Esophagus (tissue), 2 donors: ENCODE results near the gene GPD1L. TPM values are rescaled to one million over a fixed set of nuclear protein-coding genes. Genes with fewer than 3 reads are reported as not detected.

Experiments
- H3K27ac ChIP-seq, 2 donors: one replicate each; pipeline ENCODE4 v1.5.1; 2013; ENCODE audit warnings: low read depth in 2 of 2, mild to moderate bottlenecking in 2 of 2, inconsistent platforms in 1 of 2, low read length in 1 of 2, moderate library complexity in 1 of 2
- H3K27me3 ChIP-seq, 2 donors: one replicate each; pipeline ENCODE4 v1.6.1; 2013; ENCODE audit warnings: low read length in 2 of 2, control low read depth in 1 of 2, mild to moderate bottlenecking in 1 of 2; ENCODE audit not compliant: insufficient read depth in 2 of 2, control insufficient read depth in 1 of 2
- H3K36me3 ChIP-seq, 2 donors: one replicate each; pipeline ENCODE4 v1.6.1; 2013; ENCODE audit warnings: low read length in 1 of 2; ENCODE audit not compliant: control insufficient read depth in 2 of 2, insufficient read depth in 2 of 2
- H3K4me1 ChIP-seq, 2 donors: one replicate each; pipeline ENCODE4 v1.6.1; 2013; ENCODE audit warnings: low read length in 1 of 2; ENCODE audit not compliant: control insufficient read depth in 2 of 2, insufficient read depth in 2 of 2
- H3K4me3 ChIP-seq, 2 donors: one replicate each; pipeline ENCODE4 v1.5.1; 2013; ENCODE audit warnings: low read length in 2 of 2, mild to moderate bottlenecking in 2 of 2, low read depth in 1 of 2, moderate library complexity in 1 of 2
- H3K9me3 ChIP-seq, 2 donors: one replicate each; pipeline ENCODE4 v1.6.1; 2013; ENCODE audit warnings: mild to moderate bottlenecking in 2 of 2, low read depth in 1 of 2, low read length in 1 of 2, moderate library complexity in 1 of 2; ENCODE audit not compliant: control insufficient read depth in 2 of 2, insufficient read depth in 1 of 2
- WGBS, 2 donors: extraction: QIAGEN DNeasy Blood & Tissue Kit; methylation state at CpG; one replicate each; pipeline ENCODE4 v1.1.7; 2013; 5-methylcytosine and 5-hydroxymethylcytosine counted together
- polyA plus RNA-seq, 2 donors: library from polyadenylated mRNA; stranded (reverse); fragments of 200-250 nt; gene quantifications; one replicate each; pipeline ENCODE4 v1.2.3, GENCODE V29; 2013
- donor health status: healthy with polysubstance abuse.
- donor health status: Bipolar disorder and iron deficiency.

GPD1L gene
- polyA plus RNA-seq, 2 donors, result 21.5 to 22.4 TPM

DNA sequence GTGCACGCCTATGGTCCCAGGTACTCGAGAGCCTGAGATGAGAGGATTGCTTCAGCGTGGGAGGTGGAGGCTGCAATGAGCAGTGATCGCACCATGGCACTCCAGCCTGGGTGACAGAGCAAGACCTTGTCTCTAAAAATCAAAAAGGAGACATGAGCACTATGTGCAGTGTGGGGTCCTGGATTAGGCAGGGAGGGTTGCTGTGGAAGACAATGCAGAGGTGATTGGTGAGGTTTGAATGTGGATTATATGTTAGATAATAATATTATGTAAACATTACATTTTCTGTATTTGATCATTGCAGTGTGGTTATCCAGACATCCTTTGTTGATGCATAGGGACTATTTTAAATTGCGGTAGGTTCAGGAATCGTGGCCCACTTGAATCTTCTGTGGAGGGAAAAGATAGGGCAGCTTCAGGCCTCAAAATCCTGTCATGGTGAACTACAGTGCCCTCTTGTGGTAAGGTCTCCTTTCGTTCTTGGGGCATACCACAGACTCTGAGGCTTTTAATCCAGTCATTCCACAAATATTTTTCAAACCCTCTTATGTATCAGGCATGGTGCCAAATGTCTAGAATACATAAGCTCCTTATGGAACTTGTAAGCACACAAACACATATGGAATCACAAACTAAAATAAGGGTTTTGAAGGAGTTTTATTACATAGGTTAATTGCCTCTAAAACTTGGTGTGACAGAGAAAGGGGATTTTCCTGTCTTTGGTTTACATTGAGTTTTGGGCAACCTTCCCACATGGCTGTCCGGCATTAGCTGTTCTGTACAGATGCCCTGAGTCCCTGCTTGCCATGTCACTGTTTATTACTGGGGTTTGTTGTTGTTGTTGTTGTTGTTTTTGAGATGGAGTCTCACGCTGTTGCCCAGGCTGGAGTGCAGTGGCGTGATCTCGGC is 37.7 kb downstream of the GPD1L start:
- 59 to 62% methylated on average over 11 of the region's 11 CpGs for WGBS, 2 donors
- no peaks in the 10 kb centered on the region for H3K9me3 ChIP-seq
- H3K4me1 ChIP-seq, result peaks cover 0 to 2% of the 10 kb centered on the region in 2 donors
- no peak overlapping the region for H3K4me3 ChIP-seq
- no peaks in the 10 kb centered on the region for H3K27me3 ChIP-seq
- H3K36me3 ChIP-seq, result peaks cover 0 to 17% of the 10 kb centered on the region in 2 donors
- no peak overlapping the region for H3K27ac ChIP-seq

DNA sequence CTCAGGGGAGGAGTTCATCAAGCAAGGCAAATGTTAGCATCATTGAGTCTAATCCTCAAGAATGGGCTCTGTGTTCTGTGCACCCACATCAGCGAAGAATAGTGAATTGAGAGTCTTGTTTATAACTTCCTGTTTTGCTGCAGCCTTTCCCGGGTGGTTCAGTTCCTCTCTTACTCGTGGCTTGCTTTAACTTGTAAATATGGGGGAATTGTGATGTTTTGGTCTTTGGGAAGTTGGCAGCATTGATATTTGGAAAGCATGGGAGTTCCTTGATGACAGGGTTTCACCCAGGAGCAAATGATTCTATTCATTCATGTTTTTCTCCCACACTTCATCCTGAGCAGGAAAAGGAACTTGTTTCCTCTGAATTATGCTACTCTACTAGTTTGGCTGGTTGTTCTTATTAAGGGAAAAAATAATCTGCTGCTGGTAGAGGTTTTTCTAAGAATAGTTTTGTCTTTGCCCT is 40.4 kb downstream of the GPD1L start:
- H3K27me3 ChIP-seq, result no peaks in the 10 kb centered on the region
- H3K27ac ChIP-seq, result no peak overlapping the region
- H3K9me3 ChIP-seq, result no peaks in the 10 kb centered on the region
- peaks cover 0 to 2% of the 10 kb centered on the region in 2 donors for H3K4me1 ChIP-seq
- H3K4me3 ChIP-seq, result no peak overlapping the region
- WGBS, 2 donors, result 38 to 40% methylated on average over 3 of the region's 3 CpGs
- H3K36me3 ChIP-seq, result peaks cover 0 to 25% of the 10 kb centered on the region in 2 donors

DNA sequence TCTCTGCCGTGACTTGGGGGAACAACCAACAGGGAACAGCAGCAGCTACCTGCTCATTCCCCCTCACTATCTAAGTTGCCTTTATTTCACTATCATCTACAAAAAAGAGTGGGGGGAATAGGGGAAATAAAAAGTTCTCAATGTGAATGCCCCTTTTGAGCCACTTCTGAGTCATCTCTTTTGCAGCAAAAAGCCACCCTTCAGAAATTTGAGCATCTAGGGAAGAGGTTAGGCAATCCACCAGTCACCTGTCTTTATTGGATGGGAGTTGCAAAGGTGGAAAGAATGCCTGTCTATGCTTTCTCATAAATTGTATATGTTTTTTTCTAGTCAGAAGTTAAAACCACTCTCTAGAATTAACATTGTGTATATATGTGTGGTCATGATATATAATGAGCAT is 41.1 kb downstream of the GPD1L start:
- Histone ChIP-seq H3K4me1 (peaks cover 0 to 2% of the 10 kb centered on the region in 2 donors), H3K27ac (no peak overlapping the region), H3K9me3 (no peaks in the 10 kb centered on the region), H3K4me3 (no peak overlapping the region), H3K27me3 (no peaks in the 10 kb centered on the region), H3K36me3 (peaks cover 0 to 25% of the 10 kb centered on the region in 2 donors)
- WGBS, 2 donors, result 83 to 87% methylated on average over 1 of the region's 1 CpG

DNA sequence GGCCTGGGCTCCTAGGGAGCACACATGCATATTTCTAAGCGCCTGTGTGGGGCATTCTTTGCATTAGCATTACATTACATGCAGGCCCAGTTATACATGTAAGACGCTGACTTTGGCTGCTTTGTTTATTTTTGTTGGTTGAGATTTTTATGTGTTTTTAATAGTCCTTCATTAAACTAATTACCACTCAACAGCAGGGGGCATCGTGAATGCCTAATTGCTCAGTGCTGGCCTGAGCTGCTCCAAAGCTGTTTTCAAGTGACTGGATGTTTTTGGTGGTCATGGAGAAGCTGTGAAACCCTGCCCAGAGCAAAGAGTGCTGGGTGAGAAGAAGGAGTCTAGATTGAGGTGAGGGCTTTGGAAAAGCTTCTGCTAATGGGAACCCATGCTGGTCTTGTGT is 41.5 kb downstream of the GPD1L start:
- Histone ChIP-seq H3K27me3 (no peaks in the 10 kb centered on the region), H3K9me3 (no peaks in the 10 kb centered on the region), H3K27ac (no peak overlapping the region), H3K4me1 (peaks cover 0 to 2% of the 10 kb centered on the region in 2 donors), H3K36me3 (peaks cover 0 to 25% of the 10 kb centered on the region in 2 donors), H3K4me3 (no peak overlapping the region)
- WGBS, 2 donors, result 78 to 83% methylated on average over 3 of the region's 3 CpGs

DNA sequence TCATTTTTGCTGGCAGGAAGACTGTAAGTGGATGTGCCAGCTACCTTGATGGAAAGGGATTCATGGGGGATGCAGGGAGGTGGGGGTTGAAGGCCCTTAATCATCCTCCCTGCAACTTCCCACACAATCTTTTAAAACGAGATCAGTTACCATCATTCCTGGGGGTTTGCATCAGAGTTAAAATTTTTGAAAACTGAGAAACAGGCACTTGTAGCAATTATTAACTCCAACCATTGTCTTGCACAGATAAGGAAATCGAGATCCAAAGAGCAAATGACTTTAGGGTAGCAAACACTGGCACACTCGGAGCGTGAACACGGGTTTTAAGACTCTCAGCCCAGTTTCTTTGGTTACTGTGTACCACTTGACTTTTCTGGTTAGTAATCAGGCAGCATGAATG is 41.9 kb downstream of the GPD1L start:
- no peaks in the 10 kb centered on the region for H3K27me3 ChIP-seq
- H3K9me3 ChIP-seq, result no peaks in the 10 kb centered on the region
- H3K4me1 ChIP-seq, result peaks cover 0 to 2% of the 10 kb centered on the region in 2 donors
- WGBS, 2 donors, result 80 to 92% methylated on average over 5 of the region's 5 CpGs
- no peak overlapping the region for H3K4me3 ChIP-seq
- H3K36me3 ChIP-seq, result peaks cover 0 to 25% of the 10 kb centered on the region in 2 donors
- no peak overlapping the region for H3K27ac ChIP-seq

DNA sequence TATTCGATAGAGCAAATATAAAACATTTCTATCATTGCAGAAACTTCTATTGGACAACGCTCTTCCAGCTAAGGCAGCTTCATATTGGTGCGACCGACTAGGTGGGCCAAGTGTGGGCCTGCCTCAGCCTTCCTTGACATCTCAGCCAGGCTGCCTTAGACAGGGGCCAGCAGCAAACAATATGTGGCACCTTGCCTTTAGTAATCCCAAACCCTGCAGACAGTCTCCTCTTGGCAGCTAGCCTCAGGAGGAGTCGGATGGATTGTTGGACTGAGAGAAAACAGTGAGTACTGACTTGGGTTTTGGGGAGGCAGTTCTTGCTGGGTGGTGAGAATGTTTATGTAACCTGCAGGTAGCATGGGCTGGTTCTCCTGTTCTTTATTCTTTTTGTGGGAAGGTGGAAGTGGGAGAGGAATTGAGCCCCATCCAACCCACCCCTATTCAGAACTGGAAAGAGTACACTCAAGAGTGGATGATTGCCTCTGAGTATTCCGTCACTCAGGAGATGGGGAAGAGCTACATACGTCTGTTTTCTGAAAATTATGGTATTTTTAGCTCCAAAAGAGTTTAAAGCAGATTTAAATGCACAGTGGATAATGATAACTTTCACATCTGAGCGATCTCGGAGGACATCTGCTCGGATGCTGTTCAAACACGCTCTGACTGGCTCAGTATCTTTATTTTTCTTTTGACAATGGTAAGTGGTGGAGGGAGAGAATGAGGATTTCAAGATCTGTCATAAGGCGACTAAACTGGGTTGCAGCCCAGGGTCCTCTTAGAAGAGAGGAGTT is 47.2 kb downstream of the GPD1L start:
- Histone ChIP-seq H3K36me3 (peaks cover 4 to 24% of the 10 kb centered on the region in 2 donors), H3K27ac (no peak overlapping the region)
- WGBS, 2 donors, result 79 to 89% methylated on average over 12 of the region's 12 CpGs

DNA sequence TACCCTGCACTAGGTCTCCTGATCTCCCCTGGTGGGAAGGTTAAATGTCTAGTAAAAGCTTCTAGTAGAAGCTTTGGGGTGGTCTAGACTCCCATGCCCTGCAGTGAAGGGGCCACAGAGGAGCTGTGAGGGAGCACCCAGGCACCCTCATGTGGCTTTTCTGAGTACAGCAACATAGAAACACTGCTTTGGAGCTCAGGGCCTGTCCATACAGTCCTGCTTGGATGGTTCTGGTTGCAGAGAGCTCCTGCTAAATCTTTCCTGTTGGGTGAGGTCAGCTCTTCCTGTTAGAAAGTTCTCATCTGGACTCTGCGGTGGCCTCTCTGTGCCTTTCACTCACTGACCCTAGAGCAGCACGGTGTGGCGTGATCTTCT is 47.8 kb downstream of the GPD1L start:
- no peak overlapping the region for H3K4me3 ChIP-seq
- no peaks in the 10 kb centered on the region for H3K27me3 ChIP-seq
- H3K36me3 ChIP-seq, result peaks cover 4 to 26% of the 10 kb centered on the region in 2 donors
- H3K4me1 ChIP-seq, result no peaks in the 10 kb centered on the region
- WGBS, 2 donors, result 92 to 96% methylated on average over 3 of the region's 3 CpGs
- no peak overlapping the region for H3K27ac ChIP-seq
- no peaks in the 10 kb centered on the region for H3K9me3 ChIP-seq

More for the DNA sequence above, 47.2 kb downstream of the GPD1L start:
- no peaks in the 10 kb centered on the region for H3K27me3 ChIP-seq
- no peaks in the 10 kb centered on the region for H3K4me1 ChIP-seq
- H3K4me3 ChIP-seq, result no peak overlapping the region
- no peaks in the 10 kb centered on the region for H3K9me3 ChIP-seq

DNA sequence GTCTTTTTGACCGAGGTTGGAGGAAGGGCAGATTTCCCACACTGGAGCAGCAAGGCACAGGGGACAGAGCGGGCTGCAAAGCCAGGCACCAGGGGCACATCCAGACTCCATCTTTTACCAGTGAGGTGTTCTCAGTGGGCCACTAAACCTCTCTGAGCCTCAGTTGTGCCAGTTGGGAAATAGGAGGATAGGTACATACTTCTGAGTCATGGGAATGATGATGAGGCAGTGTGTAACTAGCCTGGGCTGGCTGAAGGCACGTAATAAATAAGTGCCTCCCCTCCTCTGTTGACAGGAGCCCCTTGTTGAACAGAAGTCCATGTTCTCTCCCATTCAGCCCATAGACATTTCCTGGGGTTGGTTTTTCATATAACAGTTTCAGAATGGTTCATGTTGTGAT is 48.7 kb downstream of the GPD1L start:
- H3K4me3 ChIP-seq, result no peak overlapping the region
- H3K9me3 ChIP-seq, result no peaks in the 10 kb centered on the region
- peaks cover 4 to 29% of the 10 kb centered on the region in 2 donors for H3K36me3 ChIP-seq
- WGBS, 2 donors, result 92 to 96% methylated on average over 3 of the region's 3 CpGs
- H3K27ac ChIP-seq, result no peak overlapping the region
- no peaks in the 10 kb centered on the region for H3K27me3 ChIP-seq
- no peaks in the 10 kb centered on the region for H3K4me1 ChIP-seq

DNA sequence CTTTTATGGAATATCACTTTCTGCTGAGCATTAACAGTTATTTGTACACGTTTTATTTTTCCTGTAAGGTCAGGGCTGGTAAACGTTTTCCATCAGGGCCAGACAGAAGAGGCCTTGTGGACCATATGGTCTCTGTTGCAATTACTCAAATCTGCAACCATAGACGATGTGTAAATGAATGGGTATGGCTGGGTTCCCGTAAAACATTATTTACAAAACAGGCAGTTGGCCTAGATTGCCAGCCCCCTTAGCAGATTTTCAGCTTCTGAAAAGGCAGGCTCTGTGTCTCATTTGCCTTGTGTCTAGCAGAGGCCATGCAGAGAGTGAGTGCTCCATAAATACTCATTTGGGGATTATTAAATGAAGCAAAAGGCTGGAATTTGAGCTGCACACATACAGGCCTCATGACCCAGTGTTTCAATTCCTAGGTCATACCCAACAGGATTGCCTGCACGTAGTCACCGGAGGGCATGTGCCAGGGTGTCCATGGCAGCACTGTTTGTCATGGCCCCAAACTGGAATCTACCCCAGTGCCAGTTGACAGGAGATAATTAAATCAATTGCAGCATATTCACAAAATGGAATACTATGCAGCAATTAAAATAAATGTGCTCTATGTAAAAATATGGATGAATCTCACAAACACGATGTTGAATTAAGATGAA is 51.3 kb downstream of the GPD1L start:
- Histone ChIP-seq H3K36me3 (peaks cover 4 to 28% of the 10 kb centered on the region in 2 donors), H3K4me1 (no peaks in the 10 kb centered on the region), H3K4me3 (no peak overlapping the region), H3K27ac (no peak overlapping the region), H3K9me3 (no peaks in the 10 kb centered on the region), H3K27me3 (no peaks in the 10 kb centered on the region)
- WGBS, 2 donors, result 75 to 76% methylated on average over 7 of the region's 7 CpGs
